Keratinocyte (primary cell): ENCODE results near the gene FAM13C.

ENCODE experiments used
- EZH2 ChIP-seq: IDR thresholded peaks from one replicate; pipeline ENCODE4 v1.6.1; 2012; ENCODE audit warnings: inconsistent platforms, mild to moderate bottlenecking, low read length, moderate library complexity
- TF ChIP-seq, protein P1 (sequence below), 3 experiments: IDR thresholded peaks in 1 of 3; conservative IDR thresholded peaks in 1 of 3; optimal IDR thresholded peaks in 1 of 3; 2 replicates in 2 of 3; 3 replicates in 1 of 3; pipeline versions ENCODE3 to v1.5.1; 2011; ENCODE audit warnings: low read length in 3 of 3, mild to moderate bottlenecking in 3 of 3, moderate library complexity in 2 of 3, control low read depth in 1 of 3, inconsistent platforms in 1 of 3; ENCODE audit not compliant: insufficient read depth in 2 of 3; ENCODE audit errors: extremely low read depth in 1 of 3

DNA sequence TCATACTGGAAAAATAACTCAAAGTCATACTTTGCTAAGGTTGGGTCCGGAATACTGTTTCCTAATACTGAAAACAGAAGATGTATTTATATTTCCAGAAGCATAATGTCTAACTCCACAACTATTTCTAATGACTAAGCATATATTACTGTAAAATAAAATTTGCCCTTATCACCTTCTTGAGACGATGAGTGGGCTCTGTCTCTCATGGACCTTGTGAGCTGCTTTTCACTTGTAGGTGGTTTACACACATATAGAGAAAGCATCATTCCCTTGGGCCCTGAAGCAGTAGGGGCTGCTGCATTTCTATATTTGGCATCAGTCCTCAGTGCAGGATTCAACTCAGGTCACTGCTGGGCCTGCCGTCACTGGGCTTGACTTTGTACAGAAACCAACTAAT, 10.7 kb upstream of the FAM13C start:
- TF ChIP-seq, protein P1, sequence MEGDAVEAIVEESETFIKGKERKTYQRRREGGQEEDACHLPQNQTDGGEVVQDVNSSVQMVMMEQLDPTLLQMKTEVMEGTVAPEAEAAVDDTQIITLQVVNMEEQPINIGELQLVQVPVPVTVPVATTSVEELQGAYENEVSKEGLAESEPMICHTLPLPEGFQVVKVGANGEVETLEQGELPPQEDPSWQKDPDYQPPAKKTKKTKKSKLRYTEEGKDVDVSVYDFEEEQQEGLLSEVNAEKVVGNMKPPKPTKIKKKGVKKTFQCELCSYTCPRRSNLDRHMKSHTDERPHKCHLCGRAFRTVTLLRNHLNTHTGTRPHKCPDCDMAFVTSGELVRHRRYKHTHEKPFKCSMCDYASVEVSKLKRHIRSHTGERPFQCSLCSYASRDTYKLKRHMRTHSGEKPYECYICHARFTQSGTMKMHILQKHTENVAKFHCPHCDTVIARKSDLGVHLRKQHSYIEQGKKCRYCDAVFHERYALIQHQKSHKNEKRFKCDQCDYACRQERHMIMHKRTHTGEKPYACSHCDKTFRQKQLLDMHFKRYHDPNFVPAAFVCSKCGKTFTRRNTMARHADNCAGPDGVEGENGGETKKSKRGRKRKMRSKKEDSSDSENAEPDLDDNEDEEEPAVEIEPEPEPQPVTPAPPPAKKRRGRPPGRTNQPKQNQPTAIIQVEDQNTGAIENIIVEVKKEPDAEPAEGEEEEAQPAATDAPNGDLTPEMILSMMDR (optimal IDR thresholded peaks at IDR 0.05 in 1 of 3, IDR thresholded peaks at IDR 0.05 in 1 of 3, conservative IDR thresholded peaks at IDR 0.05 in 1 of 3; ENCODE audit: extremely low read depth in 1 of 3, insufficient read depth in 2 of 3, low read length in 3 of 3), result no peak
- TF ChIP-seq EZH2, result no peak
